LNCAP (cell line): ENCODE results near the gene MAGEA9B.

Experiments
- TF ChIP-seq, protein P1 (sequence below): fragments of 450-650 bp; IDR thresholded peaks from 2 replicates; pipeline ENCODE4 v1.5.1; 2017; ENCODE audit warnings: mild to moderate bottlenecking

MAGEA9B gene

GRCh38 chrX:149540131-149540620 is 47.1 kb downstream of the MAGEA9B start:
- TF ChIP-seq, protein P1, sequence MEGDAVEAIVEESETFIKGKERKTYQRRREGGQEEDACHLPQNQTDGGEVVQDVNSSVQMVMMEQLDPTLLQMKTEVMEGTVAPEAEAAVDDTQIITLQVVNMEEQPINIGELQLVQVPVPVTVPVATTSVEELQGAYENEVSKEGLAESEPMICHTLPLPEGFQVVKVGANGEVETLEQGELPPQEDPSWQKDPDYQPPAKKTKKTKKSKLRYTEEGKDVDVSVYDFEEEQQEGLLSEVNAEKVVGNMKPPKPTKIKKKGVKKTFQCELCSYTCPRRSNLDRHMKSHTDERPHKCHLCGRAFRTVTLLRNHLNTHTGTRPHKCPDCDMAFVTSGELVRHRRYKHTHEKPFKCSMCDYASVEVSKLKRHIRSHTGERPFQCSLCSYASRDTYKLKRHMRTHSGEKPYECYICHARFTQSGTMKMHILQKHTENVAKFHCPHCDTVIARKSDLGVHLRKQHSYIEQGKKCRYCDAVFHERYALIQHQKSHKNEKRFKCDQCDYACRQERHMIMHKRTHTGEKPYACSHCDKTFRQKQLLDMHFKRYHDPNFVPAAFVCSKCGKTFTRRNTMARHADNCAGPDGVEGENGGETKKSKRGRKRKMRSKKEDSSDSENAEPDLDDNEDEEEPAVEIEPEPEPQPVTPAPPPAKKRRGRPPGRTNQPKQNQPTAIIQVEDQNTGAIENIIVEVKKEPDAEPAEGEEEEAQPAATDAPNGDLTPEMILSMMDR = no peak

DNA sequence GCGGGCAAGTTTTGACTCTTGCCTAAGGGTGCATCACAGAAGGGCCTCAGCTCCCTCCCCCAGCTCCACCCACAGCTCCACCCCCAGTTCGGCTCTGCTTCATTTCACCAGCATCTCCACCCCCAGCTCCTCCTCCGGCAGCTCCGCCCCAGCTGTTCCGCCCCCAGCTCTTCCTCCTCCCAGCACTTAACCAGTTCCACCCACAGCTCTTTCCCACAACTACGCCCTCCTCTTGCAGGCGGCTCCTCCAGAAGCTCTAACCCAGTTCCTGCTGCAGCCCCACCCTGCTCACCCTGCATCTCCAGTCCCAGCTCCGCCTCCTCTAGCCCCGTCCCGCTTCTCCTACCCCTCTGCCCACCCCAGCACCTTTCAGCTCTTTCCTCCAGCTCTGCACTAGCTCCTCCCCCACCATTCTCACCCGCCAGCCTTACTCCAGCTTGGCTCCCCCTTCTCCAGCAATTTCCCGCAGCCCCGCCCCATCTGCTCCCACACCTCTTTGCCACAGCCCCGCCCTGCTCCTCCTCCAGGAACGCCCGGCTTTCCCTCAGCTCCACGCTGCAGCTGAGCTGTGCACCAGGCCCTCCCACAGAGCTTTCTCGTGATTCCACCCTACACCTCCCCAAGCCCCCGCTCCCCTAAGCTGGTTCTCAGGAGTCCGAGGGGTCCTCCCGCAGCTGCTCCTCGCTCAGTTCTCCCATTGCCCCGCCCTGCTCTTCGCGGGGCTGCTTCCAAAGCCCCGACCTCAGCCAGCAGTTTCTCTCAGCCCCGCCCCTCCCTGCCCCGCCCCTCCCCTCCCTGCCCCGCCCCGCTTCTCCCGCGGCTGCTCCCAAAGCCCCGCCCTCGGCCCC is 47.8 kb downstream of the MAGEA9B start:
- TF ChIP-seq, protein P1 = no peak
